ENCODE data around the gene ADGRL3.

The ADGRL3 gene

GRCh38 chr4:61782133-61782532 lies 582.0 kb downstream of the ADGRL3 start:
- DNase-seq (ENCODE audit: low spot score in 2 of 2): no peak
- Mint-ChIP-seq H3K36me3 (ENCODE audit: insufficient read depth) (no peaks in the 10 kb centered on the region), H3K4me3 (no peak overlapping the region), H3K9me3 (peaks cover 5% of the 10 kb centered on the region), H3K27ac (ENCODE audit: low read depth) (no peak overlapping the region), H3K4me1 (no peaks in the 10 kb centered on the region), H3K27me3 (no peaks in the 10 kb centered on the region)
- no peak for ATAC-seq (replicated peaks; ENCODE audit: extremely low read depth, poor library complexity, severe bottlenecking)

- no peaks in the 10 kb centered on the region for H3K27me3 Mint-ChIP-seq
- H3K27ac Mint-ChIP-seq (ENCODE audit: low read depth): no peak overlapping the region
- no peak overlapping the region for H3K4me3 Mint-ChIP-seq
- no peak for ATAC-seq (replicated peaks; ENCODE audit: extremely low read depth, poor library complexity, severe bottlenecking)
- no peaks in the 10 kb centered on the region for H3K4me1 Mint-ChIP-seq
- peaks cover 6% of the 10 kb centered on the region for H3K9me3 Mint-ChIP-seq
- H3K36me3 Mint-ChIP-seq (ENCODE audit: insufficient read depth): no peaks in the 10 kb centered on the region
- no peak for DNase-seq (ENCODE audit: low spot score in 2 of 2)
Observed at GRCh38 chr4:61783050-61783449, 582.9 kb downstream of the ADGRL3 start.

- H3K27me3 Mint-ChIP-seq: no peaks in the 10 kb centered on the region
- peaks cover 11% of the 10 kb centered on the region for H3K9me3 Mint-ChIP-seq
- H3K36me3 Mint-ChIP-seq (ENCODE audit: insufficient read depth): no peaks in the 10 kb centered on the region
- DNase-seq (ENCODE audit: low spot score in 2 of 2) (no peak), ATAC-seq (replicated peaks; ENCODE audit: extremely low read depth, poor library complexity, severe bottlenecking) (no peak)
- H3K4me3 Mint-ChIP-seq: no peak overlapping the region
- no peaks in the 10 kb centered on the region for H3K4me1 Mint-ChIP-seq
- no peak overlapping the region for H3K27ac Mint-ChIP-seq (ENCODE audit: low read depth)
Observed at GRCh38 chr4:61785761-61786160, 585.6 kb downstream of the ADGRL3 start.

GRCh38 chr4:61786211-61786610 lies 586.1 kb downstream of the ADGRL3 start:
- Mint-ChIP-seq H3K4me1 (no peaks in the 10 kb centered on the region), H3K27ac (ENCODE audit: low read depth) (no peak overlapping the region), H3K9me3 (peaks cover 11% of the 10 kb centered on the region), H3K36me3 (ENCODE audit: insufficient read depth) (no peaks in the 10 kb centered on the region), H3K27me3 (no peaks in the 10 kb centered on the region), H3K4me3 (no peak overlapping the region)
- no peak for DNase-seq (ENCODE audit: low spot score in 2 of 2)
- ATAC-seq (replicated peaks; ENCODE audit: extremely low read depth, poor library complexity, severe bottlenecking): no peak

- Mint-ChIP-seq H3K27me3 (no peaks in the 10 kb centered on the region), H3K4me1 (no peaks in the 10 kb centered on the region), H3K27ac (ENCODE audit: low read depth) (no peak overlapping the region), H3K9me3 (peaks cover 13% of the 10 kb centered on the region), H3K4me3 (no peak overlapping the region), H3K36me3 (ENCODE audit: insufficient read depth) (no peaks in the 10 kb centered on the region)
- ATAC-seq (replicated peaks; ENCODE audit: extremely low read depth, poor library complexity, severe bottlenecking) (no peak), DNase-seq (ENCODE audit: low spot score in 2 of 2) (no peak)
Observed at GRCh38 chr4:61795998-61796397, 595.9 kb downstream of the ADGRL3 start.

GRCh38 chr4:61799794-61800193 lies 599.7 kb downstream of the ADGRL3 start:
- no peak overlapping the region for H3K4me3 Mint-ChIP-seq

GRCh38 chr4:61805227-61805626 lies 605.1 kb downstream of the ADGRL3 start:
- ATAC-seq (replicated peaks; ENCODE audit: extremely low read depth, poor library complexity, severe bottlenecking): no peak
- Mint-ChIP-seq H3K4me1 (no peaks in the 10 kb centered on the region), H3K36me3 (ENCODE audit: insufficient read depth) (peaks cover 2% of the 10 kb centered on the region), H3K4me3 (no peak overlapping the region), H3K9me3 (peaks cover 17% of the 10 kb centered on the region), H3K27me3 (no peaks in the 10 kb centered on the region), H3K27ac (ENCODE audit: low read depth) (no peak overlapping the region)
- no peak for DNase-seq (ENCODE audit: low spot score in 2 of 2)

More at GRCh38 chr4:61799794-61800193, 599.7 kb downstream of the ADGRL3 start:
- H3K27me3 Mint-ChIP-seq: no peaks in the 10 kb centered on the region
- no peak for ATAC-seq (replicated peaks; ENCODE audit: extremely low read depth, poor library complexity, severe bottlenecking)
- no peak for DNase-seq (ENCODE audit: low spot score in 2 of 2)
- H3K4me1 Mint-ChIP-seq: no peaks in the 10 kb centered on the region
- H3K36me3 Mint-ChIP-seq (ENCODE audit: insufficient read depth): no peaks in the 10 kb centered on the region
- H3K9me3 Mint-ChIP-seq: peaks cover 17% of the 10 kb centered on the region
- no peak overlapping the region for H3K27ac Mint-ChIP-seq (ENCODE audit: low read depth)

- Mint-ChIP-seq H3K4me3 (no peak overlapping the region), H3K27ac (ENCODE audit: low read depth) (no peak overlapping the region), H3K9me3 (peaks cover 20% of the 10 kb centered on the region), H3K27me3 (no peaks in the 10 kb centered on the region), H3K36me3 (ENCODE audit: insufficient read depth) (peaks cover 2% of the 10 kb centered on the region), H3K4me1 (no peaks in the 10 kb centered on the region)
- DNase-seq (ENCODE audit: low spot score in 2 of 2) (no peak), ATAC-seq (replicated peaks; ENCODE audit: extremely low read depth, poor library complexity, severe bottlenecking) (no peak)
Observed at GRCh38 chr4:61805979-61806378, 605.9 kb downstream of the ADGRL3 start.

GRCh38 chr4:61812171-61812570 lies 612.0 kb downstream of the ADGRL3 start:
- H3K9me3 Mint-ChIP-seq: peaks cover 28% of the 10 kb centered on the region
- DNase-seq (ENCODE audit: low spot score in 2 of 2) (no peak), ATAC-seq (replicated peaks; ENCODE audit: extremely low read depth, poor library complexity, severe bottlenecking) (no peak)
- no peak overlapping the region for H3K4me3 Mint-ChIP-seq
- H3K27ac Mint-ChIP-seq (ENCODE audit: low read depth): no peak overlapping the region
- no peaks in the 10 kb centered on the region for H3K27me3 Mint-ChIP-seq
- H3K4me1 Mint-ChIP-seq: no peaks in the 10 kb centered on the region
- H3K36me3 Mint-ChIP-seq (ENCODE audit: insufficient read depth): peaks cover 1% of the 10 kb centered on the region

GRCh38 chr4:61817071-61817470 lies 616.9 kb downstream of the ADGRL3 start:
- Mint-ChIP-seq H3K9me3 (peaks cover 28% of the 10 kb centered on the region), H3K36me3 (ENCODE audit: insufficient read depth) (peaks cover 1% of the 10 kb centered on the region), H3K27ac (ENCODE audit: low read depth) (no peak overlapping the region), H3K27me3 (no peaks in the 10 kb centered on the region), H3K4me3 (no peak overlapping the region), H3K4me1 (no peaks in the 10 kb centered on the region)
- ATAC-seq (replicated peaks; ENCODE audit: extremely low read depth, poor library complexity, severe bottlenecking): no peak
- no peak for DNase-seq (ENCODE audit: low spot score in 2 of 2)

GRCh38 chr4:61820136-61820535 lies 620.0 kb downstream of the ADGRL3 start:
- ATAC-seq (replicated peaks; ENCODE audit: extremely low read depth, poor library complexity, severe bottlenecking) (no peak), DNase-seq (ENCODE audit: low spot score in 2 of 2) (no peak)
- Mint-ChIP-seq H3K36me3 (ENCODE audit: insufficient read depth) (no peaks in the 10 kb centered on the region), H3K27ac (ENCODE audit: low read depth) (no peak overlapping the region), H3K9me3 (peaks cover 22% of the 10 kb centered on the region), H3K4me1 (no peaks in the 10 kb centered on the region), H3K27me3 (no peaks in the 10 kb centered on the region), H3K4me3 (no peak overlapping the region)

- H3K36me3 Mint-ChIP-seq (ENCODE audit: insufficient read depth): peaks cover 2% of the 10 kb centered on the region
- no peak overlapping the region for H3K4me3 Mint-ChIP-seq
- peaks cover 6% of the 10 kb centered on the region for H3K9me3 Mint-ChIP-seq
- H3K27me3 Mint-ChIP-seq: no peaks in the 10 kb centered on the region
- no peak for DNase-seq (ENCODE audit: low spot score in 2 of 2)
- H3K4me1 Mint-ChIP-seq: no peaks in the 10 kb centered on the region
- no peak for ATAC-seq (replicated peaks; ENCODE audit: extremely low read depth, poor library complexity, severe bottlenecking)
- no peak overlapping the region for H3K27ac Mint-ChIP-seq (ENCODE audit: low read depth)
Observed at GRCh38 chr4:61824454-61824853, 624.3 kb downstream of the ADGRL3 start.

- no peak for DNase-seq (ENCODE audit: low spot score in 2 of 2)
- Mint-ChIP-seq H3K4me1 (no peaks in the 10 kb centered on the region), H3K9me3 (peaks cover 10% of the 10 kb centered on the region), H3K4me3 (no peak overlapping the region), H3K27ac (ENCODE audit: low read depth) (no peak overlapping the region), H3K36me3 (ENCODE audit: insufficient read depth) (peaks cover 2% of the 10 kb centered on the region), H3K27me3 (no peaks in the 10 kb centered on the region)
- no peak for ATAC-seq (replicated peaks; ENCODE audit: extremely low read depth, poor library complexity, severe bottlenecking)
Observed at GRCh38 chr4:61827907-61828391, 627.8 kb downstream of the ADGRL3 start.

- peaks cover 10% of the 10 kb centered on the region for H3K9me3 Mint-ChIP-seq
- no peaks in the 10 kb centered on the region for H3K4me1 Mint-ChIP-seq
- DNase-seq (ENCODE audit: low spot score in 2 of 2): no peak
- no peaks in the 10 kb centered on the region for H3K27me3 Mint-ChIP-seq
- no peak for ATAC-seq (replicated peaks; ENCODE audit: extremely low read depth, poor library complexity, severe bottlenecking)
- H3K36me3 Mint-ChIP-seq (ENCODE audit: insufficient read depth): peaks cover 2% of the 10 kb centered on the region
- no peak overlapping the region for H3K27ac Mint-ChIP-seq (ENCODE audit: low read depth)
- no peak overlapping the region for H3K4me3 Mint-ChIP-seq
Observed at GRCh38 chr4:61828960-61829359, 628.8 kb downstream of the ADGRL3 start.
